Esophagus muscularis mucosa (tissue), 4 donors: ENCODE data around the gene POLE3. TPM values are rescaled to one million over a fixed set of nuclear protein-coding genes. Genes with fewer than 3 reads are reported as not detected.
"Not testable (repeated sequence)": the region's sequence is repeated elsewhere in the genome, so short reads cannot be mapped to it uniquely, and the experiment has no call there.

Source experiments
- DNase-seq: peaks from one replicate; pipeline ENCODE4 v3.0.0-alpha.2; 2017; ENCODE audit errors: extremely low spot score
- H3K27ac ChIP-seq, 4 donors: fragments of 200-600 bp; sonication (generic); replicated peaks in 1 of 4; 1 replicate in 3 of 4; 2 replicates in 1 of 4; pipeline ENCODE4 v1.5.1; 2016 to 2019; ENCODE audit warnings: mild to moderate bottlenecking in 1 of 4
- H3K27me3 ChIP-seq, 4 donors: fragments of 200-600 bp; sonication (generic); one replicate each; pipeline versions ENCODE4 v1.5.1 to v1.6.0; 2016 to 2019
- H3K36me3 ChIP-seq, 4 donors: fragments of 200-600 bp; sonication (generic); one replicate each; pipeline ENCODE4 v1.5.1; 2016 to 2019
- H3K4me1 ChIP-seq, 4 donors: fragments of 200-600 bp; sonication (generic); one replicate each; pipeline ENCODE4 v1.5.1; 2016 to 2019
- H3K4me3 ChIP-seq, 4 donors: fragments of 200-600 bp; sonication (generic); 1 replicate in 2 of 4; 2 replicates in 2 of 4; pipeline ENCODE4 v1.5.1; 2016 to 2019; ENCODE audit warnings: mild to moderate bottlenecking in 4 of 4, moderate library complexity in 1 of 4
- H3K9me3 ChIP-seq, 4 donors: fragments of 200-600 bp; sonication (generic); 1 replicate in 3 of 4; 2 replicates in 1 of 4; pipeline ENCODE4 v1.5.1; 2016 to 2019
- CTCF ChIP-seq, 3 experiments: fragments of 200-600 bp in 2 of 3; fragments of 450-650 bp in 1 of 3; sonication (generic) in 2 of 3; IDR thresholded peaks; one replicate each; pipeline ENCODE4 v1.5.1; 2017 to 2019; ENCODE audit warnings: antibody characterized with exemption in 3 of 3, mild to moderate bottlenecking in 2 of 3, moderate library complexity in 1 of 3
- EP300 ChIP-seq: sonication (generic); formaldehyde crosslinking; IDR thresholded peaks from one replicate; pipeline ENCODE4 v1.6.1; 2017; ENCODE audit warnings: antibody characterized with exemption
- POLR2A ChIP-seq: fragments of 450-650 bp; IDR thresholded peaks from one replicate; pipeline ENCODE4 v1.6.1; 2017; ENCODE audit warnings: antibody characterized with exemption, moderate library complexity, mild to moderate bottlenecking, low read depth
- POLR2AphosphoS5 ChIP-seq, 2 donors: sonication (generic); formaldehyde crosslinking; IDR thresholded peaks; one replicate each; pipeline ENCODE4 v1.6.1; 2017; ENCODE audit warnings: antibody characterized with exemption in 2 of 2
- WGBS: methylation state at CpG from one replicate; pipeline ENCODE4 v1.1.5; 2018; 5-methylcytosine and 5-hydroxymethylcytosine counted together
- intact Hi-C: fragments of 100-400 bp; cut with DNase I; formaldehyde crosslinking; loops from one replicate; pipeline ENCODE4 v1.15.1; 2023
- total RNA-seq, 4 donors: library from RNA; depleted of rRNA; stranded (reverse); fragments of >200 nt; gene quantifications; one replicate each; pipeline versions ENCODE4 v1.1.0 to v1.2.1, GENCODE V29; 2016

POLE3 gene
- total RNA-seq, 4 donors from 2014 or later, result 25.7 to 42.6 (median 32.8) TPM

GRCh38 chr9:113449376-113449775, 38.9 kb upstream of the POLE3 start:
- H3K27me3 ChIP-seq, result no peaks in the 10 kb centered on the region
- WGBS, result 41% methylated on average over 2 of the region's 2 CpGs
- peaks cover 11 to 24% (median 20%) of the 10 kb centered on the region in 4 donors for H3K4me1 ChIP-seq
- H3K4me3 ChIP-seq, result no peak overlapping the region
- no peaks in the 10 kb centered on the region for H3K36me3 ChIP-seq
- no peaks in the 10 kb centered on the region for H3K9me3 ChIP-seq
- H3K27ac ChIP-seq, result peak overlapping the region in 1 of 4 donors; percentile 28
- DNase-seq, result peak; percentile 21
- intact Hi-C loops, result loop anchor here (10.0 kb wide), 1 partner anchor 55 kb away; no protein-coding TSS in a partner anchor
- TF ChIP-seq POLR2AphosphoS5 (IDR thresholded peaks at IDR 0.05) (no peak), CTCF (IDR thresholded peaks at IDR 0.05) (no peak), EP300 (no peak), POLR2A (no peak)

DNA sequence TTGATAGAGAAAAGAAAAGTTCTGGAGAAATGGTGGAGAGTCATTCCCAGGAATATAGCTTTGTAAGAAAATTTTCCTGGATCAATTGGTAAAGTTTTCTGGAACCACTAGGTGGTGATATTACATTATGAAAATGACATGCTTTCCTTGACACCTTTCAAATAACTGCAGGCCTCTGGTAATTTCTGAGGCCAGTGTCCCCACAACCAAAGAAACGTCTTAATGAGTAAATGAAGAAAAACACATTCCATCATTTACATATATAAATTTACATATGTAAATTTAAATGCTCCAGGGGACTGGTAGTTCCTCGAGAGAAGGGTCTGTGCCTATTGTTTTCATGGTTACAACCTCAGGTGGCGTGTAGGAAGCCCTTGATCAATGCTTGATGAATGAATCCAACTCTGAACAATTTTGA, 35.9 kb upstream of the POLE3 start:
- Histone ChIP-seq H3K27ac (peak overlapping the region in 3 of 4 donors; percentile 15 to 27 (median 21)), H3K27me3 (no peaks in the 10 kb centered on the region), H3K4me3 (no peak overlapping the region), H3K4me1 (peaks cover 4 to 21% (median 14%) of the 10 kb centered on the region in 4 donors), H3K9me3 (no peaks in the 10 kb centered on the region), H3K36me3 (no peaks in the 10 kb centered on the region)
- WGBS, result 63% methylated on average over 3 of the region's 3 CpGs
- intact Hi-C loops, result loop anchor here (2.0 to 10.0 kb wide), 3 partner anchors 58 to 208 kb away; no protein-coding TSS in a partner anchor
- DNase-seq, result no peak
- TF ChIP-seq POLR2AphosphoS5 (IDR thresholded peaks at IDR 0.05), result no peak
- no peak for TF ChIP-seq POLR2A
- TF ChIP-seq EP300, result no peak
- TF ChIP-seq CTCF (IDR thresholded peaks at IDR 0.05), result peak; percentile 67 to 71 (median 69)

GRCh38 chr9:113444736-113445135, 34.3 kb upstream of the POLE3 start:
- H3K27ac ChIP-seq, result no peak overlapping the region
- 89% methylated on average over 2 of the region's 2 CpGs for WGBS
- no peak overlapping the region for H3K4me3 ChIP-seq
- no peak for TF ChIP-seq POLR2A
- no peak for TF ChIP-seq CTCF (IDR thresholded peaks at IDR 0.05)
- no peak for TF ChIP-seq EP300
- intact Hi-C loops, result loop anchor here (10.0 kb wide), 1 partner anchor 60 kb away; no protein-coding TSS in a partner anchor
- no peaks in the 10 kb centered on the region for H3K27me3 ChIP-seq
- no peaks in the 10 kb centered on the region for H3K9me3 ChIP-seq
- peaks cover 4 to 18% (median 14%) of the 10 kb centered on the region in 4 donors for H3K4me1 ChIP-seq
- no peaks in the 10 kb centered on the region for H3K36me3 ChIP-seq
- DNase-seq, result no peak

- H3K4me1 ChIP-seq, H3K27ac ChIP-seq, intact Hi-C loops, DNase-seq, H3K9me3 ChIP-seq, H3K36me3 ChIP-seq, H3K4me3 ChIP-seq, H3K27me3 ChIP-seq: not testable (repeated sequence)
- WGBS, result 90% methylated on average over 1 of the region's 1 CpG
Measured at GRCh38 chr9:113437716-113438115, 27.2 kb upstream of the POLE3 start.

- Histone ChIP-seq H3K36me3 (no peaks in the 10 kb centered on the region), H3K4me3 (no peak overlapping the region), H3K27me3 (no peaks in the 10 kb centered on the region), H3K27ac (no peak overlapping the region), H3K9me3 (no peaks in the 10 kb centered on the region), H3K4me1 (no peaks in the 10 kb centered on the region)
- TF ChIP-seq EP300 (no peak), POLR2AphosphoS5 (IDR thresholded peaks at IDR 0.05) (no peak), CTCF (IDR thresholded peaks at IDR 0.05) (no peak), POLR2A (no peak)
- intact Hi-C loops, result no loop called here
- DNase-seq, result peak; percentile 60
- WGBS, result 83% methylated on average over 4 of the region's 4 CpGs
Measured at GRCh38 chr9:113436728-113437515, 26.4 kb upstream of the POLE3 start.
